OCI-LY1 (cell line): ENCODE measurements around the gene GOLPH3L.
"Not testable (repeated sequence)": the region's sequence is repeated elsewhere in the genome, so short reads cannot be mapped to it uniquely, and the experiment has no call there.

Source experiments
- H2AFZ ChIP-seq: fragments of 200-600 bp; sonication (generic), shearing (Covaris generic); 2 replicates; pipeline ENCODE4 v1.6.0; 2014; ENCODE audit warnings: antibody characterized with exemption, mild to moderate bottlenecking, low read length
- H3F3A ChIP-seq: fragments of 200-600 bp; sonication (generic), shearing (Covaris generic); 2 replicates; pipeline ENCODE4 v1.6.0; 2014; ENCODE audit warnings: mild to moderate bottlenecking, antibody characterized with exemption, low read length, moderate library complexity; ENCODE audit not compliant: insufficient read depth
- H3K27ac ChIP-seq: fragments of 200-600 bp; sonication (generic); 2 replicates; pipeline ENCODE4 v1.5.1; 2014; ENCODE audit warnings: low read length, mixed run types, mild to moderate bottlenecking, low read depth; ENCODE audit not compliant: poor library complexity, severe bottlenecking
- H3K27me3 ChIP-seq: fragments of 200-600 bp; sonication (generic); 2 replicates; pipeline ENCODE4 v1.6.0; 2014; ENCODE audit warnings: antibody characterized with exemption, mild to moderate bottlenecking, low read length, moderate library complexity; ENCODE audit not compliant: insufficient read depth
- H3K36me3 ChIP-seq: fragments of 200-600 bp; sonication (generic); 2 replicates; pipeline ENCODE4 v1.6.1; 2014; ENCODE audit warnings: mild to moderate bottlenecking, antibody characterized with exemption, low read length, moderate library complexity, mixed read lengths; ENCODE audit not compliant: insufficient read depth
- H3K4me1 ChIP-seq: fragments of 200-600 bp; sonication (generic); 2 replicates; pipeline ENCODE4 v1.5.1; 2014; ENCODE audit warnings: mild to moderate bottlenecking, low read length, moderate library complexity; ENCODE audit not compliant: insufficient read depth, severe bottlenecking
- H3K4me2 ChIP-seq: fragments of 200-600 bp; sonication (generic), shearing (Covaris generic); 2 replicates; pipeline ENCODE4 v1.6.1; 2014; ENCODE audit warnings: low read length
- H3K4me3 ChIP-seq: fragments of 200-600 bp; sonication (generic); 2 replicates; pipeline ENCODE4 v1.5.1; 2014; ENCODE audit warnings: low read length, low read depth, mild to moderate bottlenecking, mixed read lengths; ENCODE audit not compliant: poor library complexity, severe bottlenecking
- H3K79me2 ChIP-seq: fragments of 200-600 bp; shearing (Covaris generic); 2 replicates; pipeline ENCODE4 v1.6.1; 2016; ENCODE audit warnings: mixed run types, low read length, mixed read lengths; ENCODE audit not compliant: insufficient read depth
- H3K9ac ChIP-seq: fragments of 200-600 bp; sonication (generic), shearing (Covaris generic); 2 replicates; pipeline ENCODE4 v1.6.1; 2014; ENCODE audit warnings: mild to moderate bottlenecking, low read length, mixed read lengths
- H3K9me2 ChIP-seq: fragments of 200-600 bp; sonication (generic), shearing (Covaris generic); 2 replicates; pipeline ENCODE4 v1.6.1; 2014; ENCODE audit warnings: low read depth, mild to moderate bottlenecking, low read length, mixed read lengths
- H3K9me3 ChIP-seq: fragments of 200-600 bp; shearing (Covaris generic); 2 replicates; pipeline ENCODE4 v1.6.1; 2014; ENCODE audit warnings: low read length, mixed read lengths
- H4K20me1 ChIP-seq: fragments of 200-600 bp; sonication (generic), shearing (Covaris generic); 2 replicates; pipeline ENCODE4 v1.6.0; 2016; ENCODE audit warnings: mild to moderate bottlenecking, low read length; ENCODE audit not compliant: insufficient read depth
- CTCF ChIP-seq: fragments of 200-600 bp; sonication (generic), shearing (Covaris generic); IDR thresholded peaks from 2 replicates; pipeline ENCODE4 v1.5.1; 2017; ENCODE audit warnings: mild to moderate bottlenecking, antibody characterized with exemption, low read length, moderate library complexity, mixed read lengths
- EZH2 ChIP-seq: fragments of 200-600 bp; sonication (generic), shearing (Covaris generic); IDR thresholded peaks from 2 replicates; pipeline ENCODE4 v1.8.0; 2017; ENCODE audit warnings: borderline replicate concordance, mixed run types, mild to moderate bottlenecking, antibody characterized with exemption, low read length, moderate library complexity, mixed read lengths

GOLPH3L gene

DNA sequence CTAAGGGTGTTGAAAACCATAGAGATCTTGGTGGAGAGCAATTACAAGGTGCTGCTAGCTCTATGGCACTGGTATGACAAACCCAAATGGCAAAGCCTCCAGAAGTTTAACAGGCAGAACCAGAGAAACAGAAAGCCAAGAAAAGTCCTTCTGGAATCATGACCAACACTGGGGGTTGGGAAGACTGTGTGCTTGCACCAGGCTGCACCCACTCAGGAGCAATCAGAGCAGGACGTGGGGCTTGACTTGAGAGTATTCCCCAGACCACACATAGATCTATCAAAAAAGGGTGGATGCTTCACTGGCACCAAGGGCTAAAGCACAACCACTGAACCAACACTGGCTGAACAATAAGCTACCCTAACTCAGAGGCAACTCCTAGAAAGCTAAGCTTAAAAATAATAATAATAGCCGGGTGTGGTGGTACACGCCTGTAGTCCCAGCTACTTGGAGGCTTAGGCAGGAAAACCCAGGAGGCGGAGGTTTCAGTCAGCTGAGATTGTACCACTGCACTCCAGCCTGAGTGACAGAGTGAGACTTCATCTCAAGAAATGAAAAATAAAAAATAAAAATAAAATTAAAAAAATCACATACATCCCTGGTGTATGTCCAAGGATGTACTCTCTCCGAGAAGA, 47.4 kb downstream of the GOLPH3L start:
- H4K20me1 ChIP-seq: no peaks in the 10 kb centered on the region
- no peaks in the 10 kb centered on the region for H3K9me3 ChIP-seq
- no peaks in the 10 kb centered on the region for H3K27me3 ChIP-seq
- H2AFZ ChIP-seq: no peak overlapping the region
- no peak overlapping the region for H3K27ac ChIP-seq
- H3F3A ChIP-seq: no peaks in the 10 kb centered on the region
- H3K9ac ChIP-seq: no peak overlapping the region
- H3K4me3 ChIP-seq: no peak overlapping the region
- no peak overlapping the region for H3K4me2 ChIP-seq
- no peaks in the 10 kb centered on the region for H3K79me2 ChIP-seq
- H3K36me3 ChIP-seq: peaks cover 24% of the 10 kb centered on the region; the same call in 1 of the 2 replicates
- no peaks in the 10 kb centered on the region for H3K9me2 ChIP-seq
- TF ChIP-seq EZH2 (no peak), CTCF (no peak)
- H3K4me1 ChIP-seq: no peaks in the 10 kb centered on the region

GRCh38 chr1:150642296-150642695, 54.7 kb downstream of the GOLPH3L start:
- Histone ChIP-seq H3K27ac (no peak overlapping the region), H3K79me2 (no peaks in the 10 kb centered on the region), H3K4me3 (no peak overlapping the region), H3K4me1 (no peaks in the 10 kb centered on the region), H3K9ac (no peak overlapping the region), H3K27me3 (no peaks in the 10 kb centered on the region), H3K9me2 (no peaks in the 10 kb centered on the region), H3K36me3 (peaks cover 6% of the 10 kb centered on the region; the same call in 1 of the 2 replicates), H3K4me2 (no peak overlapping the region), H4K20me1 (no peaks in the 10 kb centered on the region), H2AFZ (no peak overlapping the region), H3K9me3 (no peaks in the 10 kb centered on the region), H3F3A (no peaks in the 10 kb centered on the region)
- no peak for TF ChIP-seq EZH2
- no peak for TF ChIP-seq CTCF

DNA sequence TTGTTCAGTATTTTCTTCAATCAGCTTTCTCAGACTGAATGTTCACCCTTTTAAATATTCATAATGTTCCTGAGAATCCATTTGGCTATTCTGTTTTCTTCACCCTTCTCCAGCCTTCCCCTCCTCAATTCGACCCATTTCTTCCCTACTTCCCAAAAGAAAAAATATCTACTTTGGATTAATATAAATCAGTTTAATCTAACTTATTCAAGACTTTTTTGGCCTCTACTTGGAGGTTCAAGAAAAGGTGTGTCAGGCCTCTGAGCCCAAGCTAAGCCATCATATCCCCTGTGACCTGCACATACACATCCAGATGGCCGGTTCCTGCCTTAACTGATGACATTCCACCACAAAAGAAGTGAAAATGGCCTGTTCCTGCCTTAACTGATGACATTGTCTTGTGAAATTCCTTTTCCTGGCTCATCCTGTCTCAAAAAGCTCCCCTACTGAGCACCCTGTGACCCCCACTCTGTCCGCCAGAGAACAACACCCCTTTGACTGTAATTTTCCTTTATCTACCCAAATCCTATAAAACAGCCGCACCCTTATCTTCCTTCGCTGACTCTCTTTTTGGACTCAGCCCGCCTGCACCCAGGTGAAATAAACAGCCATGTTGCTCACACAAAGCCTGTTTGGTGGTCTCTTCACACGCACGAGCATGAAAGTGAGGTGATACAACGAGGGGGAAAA, 55.7 kb downstream of the GOLPH3L start:
- H3K9me2 ChIP-seq, H3K79me2 ChIP-seq, H3K9me3 ChIP-seq, H3K9ac ChIP-seq, H3K27ac ChIP-seq, H2AFZ ChIP-seq, H3F3A ChIP-seq, H3K4me1 ChIP-seq, H3K27me3 ChIP-seq, H3K4me3 ChIP-seq, H3K36me3 ChIP-seq, H4K20me1 ChIP-seq, H3K4me2 ChIP-seq: not testable (repeated sequence)

DNA sequence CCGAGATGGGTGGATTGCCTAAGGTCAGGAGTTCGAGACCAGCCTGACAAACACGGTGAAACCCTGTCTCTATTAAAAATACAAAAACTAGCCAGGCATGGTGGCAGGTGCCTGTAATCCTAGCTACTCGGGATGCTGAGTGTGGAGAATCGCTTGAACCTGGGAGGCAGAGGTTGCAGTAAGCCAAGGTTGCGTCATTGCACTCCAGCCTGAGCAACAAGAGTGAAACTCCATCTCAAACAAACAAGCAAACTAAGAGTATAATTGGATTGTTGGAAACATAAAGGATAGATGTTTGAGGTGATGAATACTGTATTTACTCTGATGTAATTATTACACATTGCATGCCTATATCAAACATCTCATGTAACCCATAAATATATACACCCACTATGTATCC, 58.5 kb downstream of the GOLPH3L start:
- H3K27ac ChIP-seq, H3K9me3 ChIP-seq, H4K20me1 ChIP-seq, H3K36me3 ChIP-seq, H3K4me2 ChIP-seq, H3K9ac ChIP-seq, H3K9me2 ChIP-seq, H3K79me2 ChIP-seq, H2AFZ ChIP-seq, H3F3A ChIP-seq, H3K27me3 ChIP-seq, H3K4me3 ChIP-seq: not testable (repeated sequence)
- H3K4me1 ChIP-seq: peaks cover 15% of the 10 kb centered on the region

- H3K4me3 ChIP-seq: peak overlapping the region; percentile 32
- not testable (repeated sequence) for H3K9ac ChIP-seq
- H3K4me1 ChIP-seq: peaks cover 20% of the 10 kb centered on the region
These were observed 61.9 kb downstream of the GOLPH3L start for GRCh38 chr1:150634839-150635622.

More at GRCh38 chr1:150634839-150635622, 61.9 kb downstream of the GOLPH3L start:
- Histone ChIP-seq H3K27ac (peak overlapping the region; percentile 33), H3K4me2 (peak overlapping the region; percentile 45; the same call in 1 of the 2 replicates)
- not testable (repeated sequence) for H3K9me2 ChIP-seq, H3F3A ChIP-seq, H4K20me1 ChIP-seq, H3K9me3 ChIP-seq, H3K36me3 ChIP-seq, H3K79me2 ChIP-seq, H2AFZ ChIP-seq, H3K27me3 ChIP-seq
